Heart left ventricle (tissue), 16 donors: ENCODE results near the gene HLA-DOA. TPM values are rescaled to one million over a fixed set of nuclear protein-coding genes. Genes with fewer than 3 reads are reported as not detected.

Source experiments
- ATAC-seq, 4 donors: fragments of 200-7000 bp; cut with Tn5 transposase; one replicate each; pipeline ENCODE4 v1.9.1; 2020 to 2022; ENCODE audit warnings: moderate library complexity in 4 of 4, mild to moderate bottlenecking in 3 of 4, moderate number of reproducible peaks in 1 of 4
- DNase-seq, 5 donors: peaks; one replicate each; pipeline ENCODE4 v3.0.0-alpha.2; 2020
- H3K27ac ChIP-seq, 12 donors: fragments of 200-600 bp; sonication (generic) in 4 of 12; one replicate each; pipeline versions ENCODE4 v1.5.0 to v1.8.0; 2016 to 2022; ENCODE audit warnings: mild to moderate bottlenecking in 2 of 12
- H3K27me3 ChIP-seq, 9 donors: fragments of 200-600 bp; sonication (generic) in 2 of 9; one replicate each; pipeline versions ENCODE4 v1.5.1 to v1.8.0; 2016 to 2022; ENCODE audit warnings: mild to moderate bottlenecking in 3 of 9
- H3K36me3 ChIP-seq, 9 donors: fragments of 200-600 bp; sonication (generic) in 2 of 9; one replicate each; pipeline versions ENCODE4 v1.5.0 to v1.8.0; 2018 to 2022; ENCODE audit warnings: mild to moderate bottlenecking in 2 of 9
- H3K4me1 ChIP-seq, 12 donors: fragments of 200-600 bp; sonication (generic) in 4 of 12; one replicate each; pipeline versions ENCODE4 v1.5.0 to v1.8.0; 2016 to 2022; ENCODE audit warnings: mild to moderate bottlenecking in 3 of 12
- H3K4me3 ChIP-seq, 12 donors: fragments of 200-600 bp; sonication (generic) in 4 of 12; one replicate each; pipeline versions ENCODE4 v1.5.0 to v1.8.0; 2017 to 2022; ENCODE audit warnings: mild to moderate bottlenecking in 9 of 12, moderate library complexity in 4 of 12
- H3K9me3 ChIP-seq, 12 donors: fragments of 200-600 bp; sonication (generic) in 4 of 12; one replicate each; pipeline versions ENCODE4 v1.5.0 to v1.8.0; 2016 to 2022; ENCODE audit warnings: mild to moderate bottlenecking in 1 of 12
- CTCF ChIP-seq, 12 donors: fragments of 200-600 bp; sonication (generic) in 4 of 12; IDR thresholded peaks; one replicate each; pipeline versions ENCODE4 v1.5.0 to v1.8.0; 2018 to 2022; ENCODE audit warnings: antibody characterized with exemption in 12 of 12, mild to moderate bottlenecking in 5 of 12
- POLR2A ChIP-seq, 2 donors: fragments of 450-650 bp; IDR thresholded peaks; one replicate each; pipeline ENCODE4 v1.6.1; 2017; ENCODE audit warnings: antibody characterized with exemption in 2 of 2, mild to moderate bottlenecking in 2 of 2, moderate library complexity in 2 of 2
- WGBS, 4 donors: extraction: QIAGEN DNeasy Blood & Tissue Kit in 2 of 4; methylation state at CpG; one replicate each; pipeline versions ENCODE4 v1.1.5 to v1.1.7; 2013 to 2018; 5-methylcytosine and 5-hydroxymethylcytosine counted together
- intact Hi-C, 10 donors: fragments of 100-400 bp; cut with DNase I; formaldehyde crosslinking; loops; one replicate each; pipeline versions ENCODE4 v1.11.1 to v1.14.2; 2022
- polyA plus RNA-seq, 2 donors: library from polyadenylated mRNA; stranded (reverse); fragments of 200-250 nt; gene quantifications; one replicate each; pipeline ENCODE4 v1.2.3, GENCODE V29; 2013
- total RNA-seq, 9 donors: library from RNA; depleted of rRNA in 2 of 9; stranded (reverse); fragments of >200 nt in 2 of 9; fragmentation: NEBNext Ultra II Directional in 3 of 9; extraction: Animal tissue kit (Norgen Biotek cat#: 25700) in 3 of 9; gene quantifications; one replicate each; pipeline versions ENCODE4 v1.1.0 to v1.2.4, GENCODE V29; 2016 to 2023
- donor health status: ischemic (EF 13 %, LVEDD 7.1; RV severe dilation, severe dysfunction).
- donor health status: healthy with polysubstance abuse.
- donor health status: DM: no; HTN: yes; CAD: no.
- donor health status: DM: no; HTN: no; CAD: no.
- donor health status: ischemic (EF 25% LVEDD 6.9; RV normal size, moderate dysfunction).
- donor health status: ischemic (EF 25% LVEDD 5.7; RV mildly dilated, moderate dysfunction).
- donor health status: healthy.
- donor health status: DM: yes; HTN: yes; CAD: no.
- donor health status: ischemic (EF 35%, LVEDD 5.7; RV mildly dilated, moderate dysfunction).
- donor health status: nonischemic (EF 11% LVEDD 7.7; RV severe dilation, severe dysfunction).
- donor health status: DM: yes; HTN: yes; CAD: no.
- donor health status: PGD.
- donor health status: ischemic (EF 29% LVEDD 5.4; RV normal size, mild dysfunction).
- donor health status: nonischemic (EF 23%, LVEDD 6.1; RV moderate dilation, normal function).

The HLA-DOA gene
- total and polyA plus RNA-seq, 11 donors: 0.44 to 32.4 (median 1.3) TPM

- TF ChIP-seq POLR2A (IDR thresholded peaks at IDR 0.05) (peak; percentile 94 to 99), CTCF (IDR thresholded peaks at IDR 0.05) (peak in 2 of 12 donors; percentile 6 to 14)
- Histone ChIP-seq H3K4me1 (peaks cover 0 to 40% (median 33%) of the 10 kb centered on the region in 12 donors), H3K4me3 (peak overlapping the region; percentile 63 to 100 (median 90)), H3K36me3 (peaks cover 17 to 47% (median 34%) of the 10 kb centered on the region in 9 donors), H3K27ac (peak overlapping the region; percentile 97 to 100 (median 100)), H3K27me3 (no peaks in the 10 kb centered on the region), H3K9me3 (no peaks in the 10 kb centered on the region)
- DNase-seq: peak; percentile 99
- 0% methylated on average over 39 to 58 of the region's 58 CpGs for WGBS, 4 donors
- ATAC-seq: peak; percentile 56 to 72 (median 69)
- intact Hi-C loops: loop anchor here in 2 of 10 donors (5.0 to 10.0 kb wide), 3 partner anchors 129 to 844 kb away; partner anchors contain the start of genes ATF6B (in 1 of the 2), GPSM3 (in 1 of the 2), PBX2 (in 1 of the 2) and PSMB8 (in 1 of the 2)
These were observed 37.6 kb downstream of the HLA-DOA start for GRCh38 chr6:32971581-32972352.

GRCh38 chr6:32971242-32971580 lies 38.2 kb downstream of the HLA-DOA start:
- Histone ChIP-seq H3K27me3 (no peaks in the 10 kb centered on the region), H3K4me1 (peaks cover 0 to 40% (median 31%) of the 10 kb centered on the region in 12 donors), H3K4me3 (peak overlapping the region; percentile 63 to 100 (median 80)), H3K27ac (peak overlapping the region; percentile 97 to 100 (median 100)), H3K36me3 (peaks cover 13 to 41% (median 28%) of the 10 kb centered on the region in 9 donors), H3K9me3 (no peaks in the 10 kb centered on the region)
- no peak for ATAC-seq
- 0 to 1% (median 0%) methylated on average over 15 of the region's 15 CpGs for WGBS, 4 donors
- TF ChIP-seq POLR2A (IDR thresholded peaks at IDR 0.05): no peak
- TF ChIP-seq CTCF (IDR thresholded peaks at IDR 0.05): no peak
- intact Hi-C loops: loop anchor here in 2 of 10 donors (5.0 to 10.0 kb wide), 3 partner anchors 129 to 844 kb away; partner anchors contain the start of genes ATF6B (in 1 of the 2), GPSM3 (in 1 of the 2), PBX2 (in 1 of the 2) and PSMB8 (in 1 of the 2)
- no peak for DNase-seq

- intact Hi-C loops: loop anchor here in 2 of 10 donors (1.0 to 10.0 kb wide), 4 partner anchors 128 to 843 kb away; partner anchors contain the start of genes ATF6B (in 1 of the 2), GPSM3 (in 1 of the 2), PBX2 (in 1 of the 2) and PSMB8 (in 1 of the 2)
- peaks cover 7 to 35% (median 22%) of the 10 kb centered on the region in 9 donors for H3K36me3 ChIP-seq
- H3K4me1 ChIP-seq: peaks cover 0 to 39% (median 26%) of the 10 kb centered on the region in 12 donors
- no peaks in the 10 kb centered on the region for H3K9me3 ChIP-seq
- no peak for TF ChIP-seq POLR2A (IDR thresholded peaks at IDR 0.05)
- no peak for TF ChIP-seq CTCF (IDR thresholded peaks at IDR 0.05)
- ATAC-seq (peak; percentile 47 to 58 (median 52)), DNase-seq (peak; percentile 92 to 95 (median 94))
- H3K4me3 ChIP-seq: peak overlapping the region; percentile 63 to 100 (median 80)
- H3K27ac ChIP-seq: peak overlapping the region; percentile 97 to 100 (median 100)
- 0 to 1% (median 1%) methylated on average over 24 to 43 of the region's 43 CpGs for WGBS, 4 donors
- no peaks in the 10 kb centered on the region for H3K27me3 ChIP-seq
These were observed 38.8 kb downstream of the HLA-DOA start for GRCh38 chr6:32970413-32971241.
